Adipocyte (in vitro differentiated cells): ENCODE data around the gene TM7SF3.

Source experiments
- DNase-seq: peaks from one replicate; pipeline ENCODE4 v3.0.0-alpha.2; 2015; ENCODE audit warnings: low read depth
- H3K27me3 ChIP-seq: replicated peaks from 2 replicates; pipeline ENCODE4 v1.7.0; 2013; ENCODE audit warnings: mild to moderate bottlenecking, low read length, moderate library complexity; ENCODE audit not compliant: control insufficient read depth, insufficient read depth
- H3K36me3 ChIP-seq: 2 replicates; pipeline ENCODE4 v1.7.0; 2013; ENCODE audit warnings: low read length, mild to moderate bottlenecking, moderate library complexity; ENCODE audit not compliant: control insufficient read depth, insufficient read depth, severe bottlenecking
- H3K4me1 ChIP-seq: 2 replicates; pipeline ENCODE4 v1.7.0; 2013; ENCODE audit warnings: mild to moderate bottlenecking, low read length, moderate library complexity; ENCODE audit not compliant: control insufficient read depth, insufficient read depth
- H3K4me3 ChIP-seq: 2 replicates; pipeline ENCODE4 v1.7.0; 2013; ENCODE audit warnings: mild to moderate bottlenecking, low read length, moderate library complexity
- H3K9ac ChIP-seq: 2 replicates; pipeline ENCODE4 v1.7.0; 2013; ENCODE audit warnings: mild to moderate bottlenecking, low read length, moderate library complexity
- H3K9me3 ChIP-seq: 2 replicates; pipeline ENCODE4 v1.7.0; 2013; ENCODE audit warnings: mild to moderate bottlenecking, low read length, moderate library complexity; ENCODE audit not compliant: control insufficient read depth

Gene TM7SF3

DNA sequence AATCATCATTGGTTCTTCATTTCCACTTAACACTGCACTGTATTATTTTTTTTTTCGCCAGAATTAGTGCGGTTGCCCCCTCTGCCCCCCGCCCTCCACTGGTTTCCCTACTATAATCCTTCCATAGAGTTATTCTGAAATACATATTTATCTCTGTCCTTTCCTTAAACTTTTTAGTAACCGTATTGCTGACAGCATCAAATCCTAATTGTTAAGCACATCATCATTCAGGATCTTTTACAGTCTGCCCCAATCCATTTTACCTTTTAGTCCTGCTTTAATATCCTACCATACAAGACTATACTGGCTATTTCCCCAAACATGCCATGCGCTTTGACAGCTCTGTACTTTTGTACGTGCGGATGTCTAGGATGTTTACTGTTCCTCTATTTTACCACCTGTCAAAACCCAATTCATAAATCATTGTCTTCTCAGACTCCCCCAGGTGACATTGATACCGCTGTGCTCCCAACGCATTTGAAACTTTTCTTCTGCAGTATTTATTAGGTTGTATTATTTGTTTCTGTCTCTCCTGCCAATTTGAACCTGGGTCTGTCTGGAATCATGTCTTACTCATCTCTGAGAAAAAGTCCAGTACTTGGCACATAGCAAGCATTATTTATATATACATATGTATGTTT lies 74.9 kb downstream of the TM7SF3 start:
- Histone ChIP-seq H3K4me3 (peak overlapping the region; percentile 100), H3K4me1 (peaks cover 62% of the 10 kb centered on the region), H3K36me3 (no peaks in the 10 kb centered on the region), H3K9me3 (no peaks in the 10 kb centered on the region), H3K9ac (peak overlapping the region; percentile 99), H3K27me3 (no peaks in the 10 kb centered on the region)
- DNase-seq, result peak; percentile 38

DNA sequence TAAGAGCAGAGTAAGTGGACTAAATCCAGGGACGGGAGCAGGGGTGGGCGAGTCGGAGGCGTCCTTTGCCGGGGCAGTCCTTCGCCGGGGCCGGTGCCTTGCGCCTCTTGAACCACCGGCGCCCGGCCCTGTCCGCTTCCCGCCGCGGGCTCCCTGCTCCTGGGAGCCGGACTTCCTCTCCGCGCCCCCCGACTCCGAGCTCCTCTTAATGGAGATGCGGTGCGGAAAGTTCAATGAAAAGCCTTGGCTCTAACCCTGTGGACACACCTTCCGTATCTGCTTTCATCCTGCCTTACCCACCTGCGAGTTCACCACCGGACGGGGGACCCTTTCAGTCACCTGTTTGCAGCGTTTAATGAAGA lies 75.5 kb downstream of the TM7SF3 start:
- Histone ChIP-seq H3K27me3 (no peaks in the 10 kb centered on the region), H3K36me3 (peaks cover 6% of the 10 kb centered on the region), H3K9ac (peak overlapping the region; percentile 99), H3K4me3 (peak overlapping the region; percentile 100), H3K4me1 (peaks cover 62% of the 10 kb centered on the region), H3K9me3 (no peaks in the 10 kb centered on the region)
- DNase-seq, result peak; percentile 70

DNA sequence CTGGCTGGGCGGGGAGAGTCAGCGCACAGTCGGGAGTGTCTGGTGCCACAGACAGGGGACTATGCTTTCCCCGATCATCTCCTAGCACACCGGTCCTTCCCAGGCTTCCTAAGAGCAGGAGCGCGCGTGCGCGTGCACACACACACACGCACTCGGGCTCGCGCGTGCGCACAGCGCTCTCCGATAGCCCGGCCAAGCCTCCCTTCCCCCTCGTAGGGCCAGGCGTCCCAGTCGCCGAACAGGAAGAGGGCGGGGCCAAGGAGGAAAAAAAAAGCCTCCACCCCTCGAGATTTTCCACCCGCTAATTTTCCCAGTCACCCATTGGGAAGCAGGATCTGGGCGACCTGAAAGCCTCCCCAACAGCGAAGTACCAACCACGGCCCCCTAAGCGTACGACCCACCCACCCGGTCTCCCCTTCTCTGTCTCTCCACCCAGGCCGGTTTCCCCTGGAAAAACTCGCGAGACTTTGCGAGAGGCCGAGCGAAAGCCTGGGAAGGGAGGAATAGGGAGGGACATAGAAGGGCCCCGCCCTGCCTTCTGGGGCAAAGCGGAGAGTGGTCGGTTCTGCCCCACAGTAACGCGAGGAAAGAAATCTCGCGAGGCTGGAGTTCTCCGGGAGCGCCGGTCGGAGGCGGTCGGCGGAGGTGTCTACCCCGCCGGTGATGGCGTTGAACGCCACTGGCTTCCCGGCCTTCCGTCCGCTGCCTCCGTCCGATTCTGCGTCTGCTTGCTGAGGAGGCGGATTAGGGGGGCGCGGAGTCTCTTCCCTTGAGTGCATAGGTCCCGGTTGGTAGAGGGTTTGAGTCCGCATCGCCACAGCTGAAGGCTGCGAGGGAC lies 76.1 kb downstream of the TM7SF3 start, which contains the start of the genes FGFR1OP2 and INTS13:
TSS of gene FGFR1OP2 (plus strand) at position 608 of the 838 bp plus-strand sequence. CDS start 15,689 bp downstream, outside the sequence.
TSS of gene INTS13 (minus strand) at position 119 of the 838 bp plus-strand sequence. CDS start 1,178 bp downstream, outside the sequence.
- peak within 1 kb of the TSS; percentile 99 for H3K9ac ChIP-seq
- peak within 1 kb of the TSS; percentile 100 for H3K4me3 ChIP-seq
- H3K4me1 ChIP-seq, result peaks cover 59% of the 10 kb centered on the region
- peak; percentile 100 for DNase-seq
- no peaks in the 10 kb centered on the region for H3K9me3 ChIP-seq
- H3K36me3 ChIP-seq, result peaks cover 6% of the 10 kb centered on the region
- no peaks in the 10 kb centered on the region for H3K27me3 ChIP-seq

DNA sequence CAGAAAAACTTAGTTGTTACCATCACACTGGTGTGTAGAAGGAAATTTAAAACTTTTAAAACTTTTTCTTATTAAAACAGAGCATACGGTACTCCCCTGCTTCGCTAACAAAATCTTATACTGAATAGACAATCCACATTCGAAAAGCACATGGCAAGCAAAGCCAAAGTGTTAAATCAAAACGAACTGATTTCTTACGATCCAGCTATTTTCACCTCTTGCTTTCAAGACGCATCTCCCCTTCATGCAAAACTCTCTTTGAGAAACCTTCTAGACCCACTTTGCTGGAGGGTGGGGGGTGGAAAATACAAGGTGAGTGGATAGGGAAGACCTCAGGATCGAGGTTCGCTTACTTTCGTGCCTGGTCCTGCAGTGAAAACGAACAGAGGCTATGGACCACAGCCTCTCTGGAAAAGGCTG lies 76.7 kb downstream of the TM7SF3 start:
- Histone ChIP-seq H3K9ac (peak overlapping the region; percentile 99), H3K9me3 (no peaks in the 10 kb centered on the region), H3K4me3 (peak overlapping the region; percentile 100), H3K36me3 (peaks cover 9% of the 10 kb centered on the region), H3K4me1 (peaks cover 53% of the 10 kb centered on the region), H3K27me3 (no peaks in the 10 kb centered on the region)
- DNase-seq, result peak; percentile 32

DNA sequence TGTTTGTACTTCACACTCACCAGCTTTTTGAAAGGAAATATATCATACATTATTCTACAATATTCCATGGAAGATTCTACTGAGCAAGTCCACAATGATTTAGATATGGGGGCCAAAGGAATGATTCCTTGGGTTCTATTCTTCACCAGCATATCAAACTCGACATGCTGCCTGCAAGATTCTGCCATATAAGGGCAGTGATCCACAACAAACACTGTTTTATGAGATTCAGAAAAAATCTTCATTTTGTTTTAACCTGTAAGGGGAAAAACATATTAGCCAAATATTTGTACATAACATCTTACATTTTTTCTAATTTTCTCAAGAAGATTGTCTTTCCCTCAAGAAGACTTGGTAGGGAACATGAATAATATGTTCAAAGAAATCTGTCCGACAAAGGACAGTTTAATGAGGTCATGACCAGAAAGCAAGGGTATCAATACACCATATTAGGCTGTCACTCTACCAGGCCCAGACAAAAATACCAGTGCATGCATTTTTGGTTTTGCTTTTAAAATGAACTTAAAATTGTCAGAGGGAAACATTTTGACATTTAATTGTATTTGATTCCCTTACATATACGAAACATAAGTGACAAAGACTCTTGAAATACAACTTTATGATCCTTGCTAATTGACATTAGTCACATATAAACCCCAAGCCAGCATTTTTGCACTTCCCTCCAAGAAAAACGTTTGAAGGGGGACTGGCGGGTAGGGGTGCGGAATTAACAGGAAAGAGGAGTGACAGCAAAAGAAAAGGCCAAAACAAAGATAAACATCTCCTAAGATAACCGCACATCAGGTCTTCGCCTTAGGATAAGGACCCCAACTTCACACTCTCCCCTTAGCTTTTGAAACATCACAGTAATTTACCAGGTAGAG lies 77.4 kb downstream of the TM7SF3 start:
- no peaks in the 10 kb centered on the region for H3K27me3 ChIP-seq
- H3K36me3 ChIP-seq, result peaks cover 11% of the 10 kb centered on the region
- DNase-seq, result peak; percentile 38
- peaks cover 48% of the 10 kb centered on the region for H3K4me1 ChIP-seq
- peak overlapping the region; percentile 99 for H3K9ac ChIP-seq
- H3K9me3 ChIP-seq, result no peaks in the 10 kb centered on the region
- peak overlapping the region; percentile 100 for H3K4me3 ChIP-seq

DNA sequence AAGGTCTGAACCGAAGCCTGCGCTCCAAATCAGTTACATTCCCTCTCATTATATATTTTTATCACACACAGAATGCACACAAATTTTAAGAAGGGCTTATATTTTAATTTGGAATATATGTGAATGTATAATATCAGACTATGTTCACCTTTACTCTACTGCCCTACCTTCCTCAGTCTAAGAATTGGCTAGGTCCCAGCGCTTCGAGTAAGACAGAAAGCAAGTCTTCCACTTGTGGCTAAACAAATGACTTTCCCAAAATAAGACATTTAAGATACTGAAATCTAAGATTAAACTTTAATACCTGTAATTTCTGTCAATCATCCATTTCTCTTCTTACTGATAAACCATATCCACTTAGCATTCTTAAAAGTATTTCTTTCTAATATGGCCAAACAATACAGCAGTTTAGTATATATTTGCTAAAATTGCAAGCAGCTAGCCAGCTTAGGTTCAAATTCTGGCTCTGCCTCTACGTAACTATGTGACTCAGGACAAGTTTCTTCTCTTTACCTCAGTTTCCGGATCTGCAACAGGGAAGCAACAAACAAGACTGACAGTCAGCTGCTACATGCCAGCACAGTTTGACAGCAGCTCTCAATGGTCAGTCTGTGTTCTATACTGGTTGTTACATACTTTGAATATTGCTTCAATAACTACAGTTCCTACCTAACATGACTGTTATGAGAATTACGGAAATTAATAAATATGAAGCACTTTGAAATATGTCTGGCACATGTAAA lies 78.4 kb downstream of the TM7SF3 start:
- no peaks in the 10 kb centered on the region for H3K27me3 ChIP-seq
- DNase-seq, result no peak

DNA sequence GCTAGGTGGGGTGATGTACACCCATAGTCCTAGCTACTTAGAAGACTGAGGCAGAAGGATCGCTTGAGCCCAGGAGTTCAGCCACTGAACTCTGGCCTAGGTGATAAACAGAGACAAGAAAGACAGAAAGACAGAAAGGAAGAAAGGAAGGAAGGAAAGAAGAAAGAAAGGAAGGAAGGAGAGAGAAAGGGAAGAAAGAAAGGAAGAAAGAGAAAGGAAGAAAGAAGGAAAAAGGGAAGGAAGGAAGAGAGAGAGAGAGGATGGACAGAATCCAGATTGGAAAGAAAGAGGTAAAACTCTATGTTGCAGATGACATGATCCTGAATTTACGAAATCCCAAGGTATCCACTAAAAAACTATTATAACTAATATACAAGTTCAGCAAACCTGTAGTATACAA lies 84.6 kb downstream of the TM7SF3 start:
- DNase-seq, result no peak
- no peak overlapping the region for H3K9ac ChIP-seq
- peaks cover 67% of the 10 kb centered on the region for H3K36me3 ChIP-seq
- no peak overlapping the region for H3K4me3 ChIP-seq
- peaks cover under 1% of the 10 kb centered on the region for H3K4me1 ChIP-seq
- H3K27me3 ChIP-seq, result no peaks in the 10 kb centered on the region
- no peaks in the 10 kb centered on the region for H3K9me3 ChIP-seq

More for the DNA sequence above, 78.4 kb downstream of the TM7SF3 start:
- Histone ChIP-seq H3K36me3 (peaks cover 16% of the 10 kb centered on the region), H3K9ac (peak overlapping the region; percentile 99), H3K9me3 (no peaks in the 10 kb centered on the region), H3K4me3 (peak overlapping the region; percentile 100), H3K4me1 (peaks cover 39% of the 10 kb centered on the region)

DNA sequence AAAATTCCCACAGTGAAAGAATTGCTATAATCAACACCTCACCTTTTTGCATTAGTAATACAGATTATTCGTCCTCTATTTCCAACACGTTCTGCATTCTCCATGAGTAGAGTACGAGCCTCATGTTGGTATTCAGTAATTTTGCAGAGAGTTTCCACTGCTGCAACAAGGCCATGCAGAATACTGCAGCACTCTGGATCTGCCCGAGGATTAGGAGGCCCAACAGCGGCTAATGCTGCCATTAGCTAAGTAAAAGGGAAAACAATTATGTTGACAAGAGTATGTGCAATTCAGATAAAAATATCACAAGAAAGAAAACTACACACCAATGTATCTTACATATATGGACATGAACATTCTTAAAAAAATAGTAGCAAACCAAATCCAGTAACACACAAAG lies 85.5 kb downstream of the TM7SF3 start:
- Histone ChIP-seq H3K4me1 (no peaks in the 10 kb centered on the region), H3K27me3 (no peaks in the 10 kb centered on the region), H3K4me3 (no peak overlapping the region), H3K9me3 (no peaks in the 10 kb centered on the region), H3K9ac (no peak overlapping the region), H3K36me3 (peaks cover 70% of the 10 kb centered on the region)
- no peak for DNase-seq
